Loucy (cell line): ENCODE results near the gene CLDN2.

Source experiments
- CTCF ChIP-seq: fragments of 200-600 bp; sonication (generic); conservative IDR thresholded peaks from 2 replicates; pipeline ENCODE4 v1.5.1; 2014; ENCODE audit warnings: mild to moderate bottlenecking, antibody characterized with exemption, low read length
- EZH2phosphoT487 ChIP-seq: fragments of 200-600 bp; IDR thresholded peaks from 2 replicates; pipeline ENCODE4 v1.6.1; 2018; ENCODE audit warnings: antibody characterized with exemption, mild to moderate bottlenecking, moderate library complexity, borderline replicate concordance

DNA sequence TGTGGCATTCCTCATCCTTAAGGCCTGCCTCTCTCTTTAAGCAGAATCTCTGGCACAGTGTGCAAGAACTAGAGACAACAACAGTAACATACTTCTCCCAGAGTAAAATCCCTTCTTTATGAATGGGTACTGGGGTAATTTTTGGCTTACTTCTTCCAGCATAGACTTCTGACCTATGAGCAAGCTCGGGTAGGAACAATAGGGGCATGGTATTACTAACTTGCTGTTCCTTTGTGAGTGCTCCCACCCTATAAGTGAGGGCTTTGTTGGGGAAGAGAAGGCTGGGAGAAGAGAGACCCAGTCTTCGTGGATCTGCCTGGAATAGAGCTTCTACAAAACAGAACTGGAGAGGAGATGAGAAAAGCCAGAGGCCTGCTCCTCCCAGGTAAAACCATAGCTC is 30.2 kb downstream of the CLDN2 start:
- TF ChIP-seq CTCF = no peak
- no peak for TF ChIP-seq EZH2phosphoT487
